Liver (tissue), 9 donors: Measurements from ENCODE around the gene TMEM187. TPM values are rescaled to one million over a fixed set of nuclear protein-coding genes. Genes with fewer than 3 reads are reported as not detected.

Source experiments
- DNase-seq: peaks from one replicate; pipeline ENCODE4 v3.0.0-alpha.2; 2017; ENCODE audit warnings: low spot score
- H3K27ac ChIP-seq, 2 donors: one replicate each; pipeline ENCODE4 v1.7.0; 2013; ENCODE audit warnings: inconsistent platforms in 2 of 2, low read length in 2 of 2, control low read depth in 1 of 2, low read depth in 1 of 2, mild to moderate bottlenecking in 1 of 2
- H3K27me3 ChIP-seq, 4 donors: one replicate each; pipeline versions ENCODE4 v1.6.1 to v1.7.0; 2013; ENCODE audit warnings: low read length in 3 of 4, inconsistent platforms in 1 of 4, mild to moderate bottlenecking in 1 of 4, moderate library complexity in 1 of 4; ENCODE audit not compliant: control insufficient read depth in 4 of 4, insufficient read depth in 4 of 4
- H3K36me3 ChIP-seq, 4 donors: one replicate each; pipeline versions ENCODE4 v1.6.1 to v1.7.0; 2013; ENCODE audit warnings: low read length in 3 of 4, mild to moderate bottlenecking in 3 of 4, low read depth in 1 of 4, moderate library complexity in 1 of 4; ENCODE audit not compliant: control insufficient read depth in 4 of 4, insufficient read depth in 3 of 4
- H3K4me1 ChIP-seq, 4 donors: one replicate each; pipeline versions ENCODE4 v1.6.1 to v1.7.0; 2013; ENCODE audit warnings: low read length in 3 of 4, mild to moderate bottlenecking in 3 of 4, moderate library complexity in 1 of 4; ENCODE audit not compliant: control insufficient read depth in 4 of 4, insufficient read depth in 4 of 4
- H3K4me3 ChIP-seq, 3 donors: one replicate each; pipeline versions ENCODE4 v1.6.1 to v1.7.0; 2013; ENCODE audit warnings: low read length in 3 of 3, control low read depth in 1 of 3, low read depth in 1 of 3, mild to moderate bottlenecking in 1 of 3
- H3K9ac ChIP-seq, 2 donors: one replicate each; pipeline ENCODE4 v1.7.0; 2013; ENCODE audit warnings: low read length in 2 of 2, mild to moderate bottlenecking in 2 of 2, moderate library complexity in 2 of 2, control low read depth in 1 of 2, low read depth in 1 of 2
- H3K9me3 ChIP-seq, 4 donors: one replicate each; pipeline versions ENCODE4 v1.6.1 to v1.7.0; 2013; ENCODE audit warnings: low read length in 3 of 4; ENCODE audit not compliant: control insufficient read depth in 4 of 4
- EGR1 ChIP-seq, 2 donors: IDR thresholded peaks; 2 replicates each; pipeline ENCODE4 v1.6.1; 2016 to 2018; ENCODE audit warnings: antibody characterized with exemption in 2 of 2, low read depth in 2 of 2
- FOXA2 ChIP-seq: IDR thresholded peaks from 2 replicates; pipeline ENCODE4 v1.6.1; 2016; ENCODE audit warnings: antibody characterized with exemption
- HNF4A ChIP-seq, 2 donors: conservative IDR thresholded peaks; 2 replicates each; pipeline ENCODE4 v1.6.1; 2016; ENCODE audit warnings: antibody characterized with exemption in 2 of 2, mild to moderate bottlenecking in 2 of 2
- HNF4G ChIP-seq: IDR thresholded peaks from 2 replicates; pipeline ENCODE4 v1.6.1; 2016; ENCODE audit warnings: antibody characterized with exemption
- JUND ChIP-seq, 2 donors: IDR thresholded peaks; 2 replicates each; pipeline ENCODE4 v1.6.1; 2016; ENCODE audit warnings: antibody characterized with exemption in 2 of 2
- NR2F2 ChIP-seq: IDR thresholded peaks from 2 replicates; pipeline ENCODE4 v1.6.1; 2016; ENCODE audit warnings: antibody characterized with exemption
- RXRA ChIP-seq, 2 donors: IDR thresholded peaks; 2 replicates each; pipeline ENCODE4 v1.6.1; 2017 to 2018; ENCODE audit warnings: antibody characterized with exemption in 2 of 2, mild to moderate bottlenecking in 1 of 2
- SP1 ChIP-seq: IDR thresholded peaks from 2 replicates; pipeline ENCODE4 v1.6.1; 2018; ENCODE audit warnings: antibody characterized with exemption, mild to moderate bottlenecking
- TAF1 ChIP-seq: conservative IDR thresholded peaks from 2 replicates; pipeline ENCODE4 v1.6.1; 2016; ENCODE audit warnings: antibody characterized with exemption, mild to moderate bottlenecking
- WGBS: extraction: QIAGEN DNeasy Blood & Tissue Kit; methylation state at CpG from one replicate; pipeline ENCODE4 v1.1.7; 2013; 5-methylcytosine and 5-hydroxymethylcytosine counted together
- polyA plus RNA-seq, 2 donors: library from polyadenylated mRNA; stranded (reverse) in 1 of 2; unstranded in 1 of 2; fragments of 200-250 nt in 1 of 2; fragments of >200 nt in 1 of 2; fragmentation: Nextera tagmentation in 1 of 2; extraction: Ambion mirVana in 1 of 2; gene quantifications; one replicate each; pipeline versions ENCODE4 v1.2.1 to v1.2.3, GENCODE V29; 2013 to 2015
- total RNA-seq, 2 donors: library from RNA; depleted of rRNA; stranded (reverse); fragments of >200 nt; gene quantifications; one replicate each; pipeline ENCODE4 v1.2.3, GENCODE V29; 2014
- TF ChIP-seq, protein P1 (sequence below): IDR thresholded peaks from 2 replicates; pipeline ENCODE4 v1.6.1; 2016; ENCODE audit warnings: antibody characterized with exemption
- TF ChIP-seq, protein P2 (sequence below): fragments of 150-350 bp; IDR thresholded peaks from 2 replicates; pipeline ENCODE4 v1.5.1; 2017; ENCODE audit warnings: improper control_type of control experiment, low read depth, low read length; ENCODE audit not compliant: missing input control
- TF ChIP-seq, protein P3 (sequence below): IDR thresholded peaks from 2 replicates; pipeline ENCODE4 v1.6.1; 2016; ENCODE audit warnings: antibody characterized with exemption
- donor health status: healthy.
- donor health status: healthy.
- donor health status: healthy.
- donor health status: healthy.
- donor health status: healthy.

Gene TMEM187
- total and polyA plus RNA-seq, 4 donors, result 2.9 to 5.8 (median 4.1) TPM

- 94% methylated on average over 16 of the region's 16 CpGs for WGBS
- Histone ChIP-seq H3K27me3 (no peaks in the 10 kb centered on the region), H3K9ac (no peak overlapping the region), H3K4me1 (peaks cover 0 to 12% (median 5%) of the 10 kb centered on the region in 4 donors), H3K27ac (no peak overlapping the region), H3K4me3 (no peak overlapping the region), H3K9me3 (no peaks in the 10 kb centered on the region), H3K36me3 (peaks cover 0 to 11% (median 4%) of the 10 kb centered on the region in 4 donors)
- no peak for DNase-seq
- TF ChIP-seq SP1, result no peak
- TF ChIP-seq, protein P1, sequence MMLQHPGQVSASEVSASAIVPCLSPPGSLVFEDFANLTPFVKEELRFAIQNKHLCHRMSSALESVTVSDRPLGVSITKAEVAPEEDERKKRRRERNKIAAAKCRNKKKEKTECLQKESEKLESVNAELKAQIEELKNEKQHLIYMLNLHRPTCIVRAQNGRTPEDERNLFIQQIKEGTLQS, result no peak
- TF ChIP-seq, protein P2, sequence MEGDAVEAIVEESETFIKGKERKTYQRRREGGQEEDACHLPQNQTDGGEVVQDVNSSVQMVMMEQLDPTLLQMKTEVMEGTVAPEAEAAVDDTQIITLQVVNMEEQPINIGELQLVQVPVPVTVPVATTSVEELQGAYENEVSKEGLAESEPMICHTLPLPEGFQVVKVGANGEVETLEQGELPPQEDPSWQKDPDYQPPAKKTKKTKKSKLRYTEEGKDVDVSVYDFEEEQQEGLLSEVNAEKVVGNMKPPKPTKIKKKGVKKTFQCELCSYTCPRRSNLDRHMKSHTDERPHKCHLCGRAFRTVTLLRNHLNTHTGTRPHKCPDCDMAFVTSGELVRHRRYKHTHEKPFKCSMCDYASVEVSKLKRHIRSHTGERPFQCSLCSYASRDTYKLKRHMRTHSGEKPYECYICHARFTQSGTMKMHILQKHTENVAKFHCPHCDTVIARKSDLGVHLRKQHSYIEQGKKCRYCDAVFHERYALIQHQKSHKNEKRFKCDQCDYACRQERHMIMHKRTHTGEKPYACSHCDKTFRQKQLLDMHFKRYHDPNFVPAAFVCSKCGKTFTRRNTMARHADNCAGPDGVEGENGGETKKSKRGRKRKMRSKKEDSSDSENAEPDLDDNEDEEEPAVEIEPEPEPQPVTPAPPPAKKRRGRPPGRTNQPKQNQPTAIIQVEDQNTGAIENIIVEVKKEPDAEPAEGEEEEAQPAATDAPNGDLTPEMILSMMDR, result no peak
- TF ChIP-seq HNF4G, result no peak
- no peak for TF ChIP-seq NR2F2
- TF ChIP-seq HNF4A (conservative IDR thresholded peaks at IDR 0.05), result no peak
Measured at GRCh38 chrX:154015581-154016264, 43.2 kb downstream of the TMEM187 start.

- 92% methylated on average over 24 of the region's 24 CpGs for WGBS
- Histone ChIP-seq H3K36me3 (peaks cover 0 to 11% (median 4%) of the 10 kb centered on the region in 4 donors), H3K27ac (no peak overlapping the region), H3K4me3 (no peak overlapping the region), H3K27me3 (no peaks in the 10 kb centered on the region), H3K4me1 (peaks cover 0 to 15% (median 5%) of the 10 kb centered on the region in 4 donors), H3K9ac (no peak overlapping the region), H3K9me3 (no peaks in the 10 kb centered on the region)
- no peak for DNase-seq
- TF ChIP-seq, protein P3, sequence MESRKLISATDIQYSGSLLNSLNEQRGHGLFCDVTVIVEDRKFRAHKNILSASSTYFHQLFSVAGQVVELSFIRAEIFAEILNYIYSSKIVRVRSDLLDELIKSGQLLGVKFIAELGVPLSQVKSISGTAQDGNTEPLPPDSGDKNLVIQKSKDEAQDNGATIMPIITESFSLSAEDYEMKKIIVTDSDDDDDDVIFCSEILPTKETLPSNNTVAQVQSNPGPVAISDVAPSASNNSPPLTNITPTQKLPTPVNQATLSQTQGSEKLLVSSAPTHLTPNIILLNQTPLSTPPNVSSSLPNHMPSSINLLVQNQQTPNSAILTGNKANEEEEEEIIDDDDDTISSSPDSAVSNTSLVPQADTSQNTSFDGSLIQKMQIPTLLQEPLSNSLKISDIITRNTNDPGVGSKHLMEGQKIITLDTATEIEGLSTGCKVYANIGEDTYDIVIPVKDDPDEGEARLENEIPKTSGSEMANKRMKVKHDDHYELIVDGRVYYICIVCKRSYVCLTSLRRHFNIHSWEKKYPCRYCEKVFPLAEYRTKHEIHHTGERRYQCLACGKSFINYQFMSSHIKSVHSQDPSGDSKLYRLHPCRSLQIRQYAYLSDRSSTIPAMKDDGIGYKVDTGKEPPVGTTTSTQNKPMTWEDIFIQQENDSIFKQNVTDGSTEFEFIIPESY, result no peak
- TF ChIP-seq EGR1 (IDR thresholded peaks at IDR 0.05; ENCODE audit: low read depth in 2 of 2) (no peak), HNF4A (conservative IDR thresholded peaks at IDR 0.05) (no peak), RXRA (IDR thresholded peaks at IDR 0.05) (no peak), TAF1 (no peak), JUND (IDR thresholded peaks at IDR 0.05) (no peak), FOXA2 (no peak)
- TF ChIP-seq, protein P2, result no peak
Measured at GRCh38 chrX:154016366-154017076, 44.0 kb downstream of the TMEM187 start.
